Measurements from ENCODE around the gene TFPT.

DNA sequence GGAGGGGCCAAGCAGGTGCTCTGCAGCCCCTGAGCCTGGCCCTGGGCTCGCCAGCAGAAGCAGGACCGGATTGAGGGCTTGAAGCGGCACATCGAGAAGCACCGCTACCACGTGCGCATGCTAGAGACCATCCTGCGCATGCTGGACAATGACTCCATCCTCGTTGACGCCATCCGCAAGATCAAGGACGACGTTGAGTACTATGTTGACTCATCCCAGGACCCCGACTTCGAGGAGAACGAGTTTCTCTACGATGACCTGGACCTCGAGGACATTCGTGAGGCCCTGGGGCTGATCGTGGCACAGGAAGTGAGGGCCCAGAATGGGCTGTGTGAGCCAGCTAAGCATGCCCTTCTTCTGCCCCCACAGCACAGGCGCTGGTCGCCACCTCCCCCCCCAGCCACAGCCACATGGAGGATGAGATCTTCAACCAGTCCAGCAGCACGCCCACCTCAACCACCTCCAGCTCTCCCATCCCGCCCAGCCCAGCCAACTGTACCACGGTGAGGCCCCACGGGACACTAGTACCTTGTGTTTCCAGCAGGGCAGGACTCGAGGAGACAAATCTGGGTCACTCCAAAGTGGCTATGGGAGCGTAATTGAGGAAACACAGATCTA is 30.2 kb upstream of the TFPT start:
- TF ChIP-seq, protein P1, sequence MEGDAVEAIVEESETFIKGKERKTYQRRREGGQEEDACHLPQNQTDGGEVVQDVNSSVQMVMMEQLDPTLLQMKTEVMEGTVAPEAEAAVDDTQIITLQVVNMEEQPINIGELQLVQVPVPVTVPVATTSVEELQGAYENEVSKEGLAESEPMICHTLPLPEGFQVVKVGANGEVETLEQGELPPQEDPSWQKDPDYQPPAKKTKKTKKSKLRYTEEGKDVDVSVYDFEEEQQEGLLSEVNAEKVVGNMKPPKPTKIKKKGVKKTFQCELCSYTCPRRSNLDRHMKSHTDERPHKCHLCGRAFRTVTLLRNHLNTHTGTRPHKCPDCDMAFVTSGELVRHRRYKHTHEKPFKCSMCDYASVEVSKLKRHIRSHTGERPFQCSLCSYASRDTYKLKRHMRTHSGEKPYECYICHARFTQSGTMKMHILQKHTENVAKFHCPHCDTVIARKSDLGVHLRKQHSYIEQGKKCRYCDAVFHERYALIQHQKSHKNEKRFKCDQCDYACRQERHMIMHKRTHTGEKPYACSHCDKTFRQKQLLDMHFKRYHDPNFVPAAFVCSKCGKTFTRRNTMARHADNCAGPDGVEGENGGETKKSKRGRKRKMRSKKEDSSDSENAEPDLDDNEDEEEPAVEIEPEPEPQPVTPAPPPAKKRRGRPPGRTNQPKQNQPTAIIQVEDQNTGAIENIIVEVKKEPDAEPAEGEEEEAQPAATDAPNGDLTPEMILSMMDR (IDR thresholded peaks at IDR 0.05) = no peak
- no peak for TF ChIP-seq POLR2AphosphoS5 (IDR thresholded peaks at IDR 0.05)

All from transverse colon (tissue), 4 donors.